Activated CD4-positive, alpha-beta T cell treated with anti-CD3 and anti-CD28 coated beads, Interleukin-2, amount 50 U/mL, for 24 hours (primary cell): ENCODE data around the gene MYO1A.
"Not testable (repeated sequence)": the region's sequence is repeated elsewhere in the genome, so short reads cannot be mapped to it uniquely, and the experiment has no call there.

Source experiments
- DNase-seq, 2 donors: peaks; one replicate each; pipeline ENCODE4 v3.0.0-alpha.2; 2020; ENCODE audit warnings: low read depth in 1 of 2, low spot score in 1 of 2

Gene MYO1A

DNA sequence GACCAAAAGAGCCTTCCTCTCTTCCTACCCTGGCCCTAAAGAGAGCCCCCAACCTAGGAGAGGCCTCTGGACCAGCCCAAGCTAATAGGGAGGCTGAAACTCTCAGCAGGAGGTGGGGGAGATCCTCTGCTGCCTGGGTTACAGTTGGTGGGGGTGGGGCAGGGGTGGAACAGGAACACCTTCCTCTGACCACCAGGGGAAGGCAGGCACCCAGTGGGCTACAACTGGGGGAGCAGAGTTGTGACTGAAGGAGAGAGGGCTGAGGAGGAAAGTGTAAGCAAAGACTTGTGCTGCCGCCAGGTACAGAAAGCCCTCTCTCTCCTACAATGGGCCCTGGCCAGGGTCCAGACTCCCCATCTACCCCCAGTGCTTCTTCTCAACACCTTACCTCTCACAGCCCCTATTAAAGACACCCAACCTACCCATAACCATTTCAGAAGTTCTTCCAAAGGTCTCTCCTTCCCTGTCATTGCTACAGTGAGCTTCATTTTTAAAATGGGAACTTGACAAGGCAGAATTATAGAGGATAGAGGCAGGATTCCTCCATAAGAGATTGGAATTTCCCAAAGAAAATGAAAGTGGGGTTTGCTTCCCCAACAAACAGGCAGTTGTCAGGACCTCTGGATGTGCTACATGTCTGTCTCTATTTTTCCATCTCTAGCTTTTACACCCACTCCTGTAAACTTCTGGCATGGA is 1.4 kb downstream of the MYO1A start:
- no peak for DNase-seq

DNA sequence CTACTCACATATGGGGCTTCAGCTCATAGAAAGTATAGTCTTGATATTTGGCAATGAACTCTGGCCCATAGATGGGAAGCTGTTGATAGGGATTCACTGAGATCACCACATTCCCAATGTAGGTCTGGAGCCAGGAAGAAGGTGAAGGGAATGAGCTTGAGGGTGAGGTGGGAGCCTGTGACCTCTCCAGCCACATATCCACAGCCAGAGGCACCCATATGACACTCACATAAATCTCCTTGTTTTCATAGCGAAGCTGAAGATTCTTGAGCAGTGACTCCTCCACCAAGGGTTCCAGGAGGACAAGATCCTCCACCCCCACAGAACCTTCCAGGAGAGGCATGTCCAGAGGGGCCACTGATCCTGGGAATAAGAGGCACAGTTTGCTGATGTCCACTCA is 1.9 kb downstream of the MYO1A start:
- no peak for DNase-seq

DNA sequence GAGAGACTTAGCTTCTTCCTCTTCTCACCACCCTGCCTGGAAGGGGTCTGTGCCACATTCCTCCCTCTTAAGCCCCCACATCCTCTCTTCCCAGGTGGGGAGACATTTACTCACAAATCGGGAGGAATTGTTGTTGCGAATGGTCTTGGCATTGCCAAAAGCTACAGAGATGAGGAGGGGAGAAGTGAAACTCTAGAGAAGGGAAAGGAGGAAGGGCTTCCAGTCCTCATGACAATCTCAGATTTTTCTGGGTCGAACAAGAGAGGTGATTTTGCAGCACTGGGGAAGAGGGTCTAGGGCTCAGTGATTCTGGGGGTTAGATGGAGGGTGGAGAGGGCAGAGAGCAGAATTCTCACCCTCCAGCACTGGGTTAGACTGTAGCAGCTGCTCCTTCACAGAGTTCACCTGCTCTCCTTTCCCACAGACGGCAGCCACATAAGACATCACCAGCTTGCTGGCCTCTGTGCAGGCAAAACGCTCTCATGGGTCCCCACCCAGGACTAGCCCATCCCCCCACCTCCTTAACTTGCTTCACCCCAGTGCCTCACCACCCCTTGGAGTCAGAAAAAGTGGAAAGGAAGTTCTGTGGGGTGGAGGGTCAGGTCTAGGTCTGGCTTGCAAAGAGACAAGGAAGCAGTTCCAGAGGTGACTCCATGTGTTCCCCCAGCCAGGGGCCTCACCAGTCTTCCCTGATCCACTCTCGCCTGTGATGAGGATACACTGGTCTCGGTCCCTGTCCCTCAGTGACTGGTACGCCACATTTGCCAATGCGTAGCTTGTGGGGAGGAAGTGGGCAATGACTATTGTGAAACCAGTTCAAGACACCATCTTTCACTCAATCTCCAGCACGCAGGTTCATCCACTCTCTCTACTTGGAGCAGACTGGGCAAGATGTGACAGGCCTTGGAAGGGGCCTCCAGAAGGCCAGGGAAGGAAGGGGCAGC is 2.7 kb downstream of the MYO1A start:
- DNase-seq, result no peak

DNA sequence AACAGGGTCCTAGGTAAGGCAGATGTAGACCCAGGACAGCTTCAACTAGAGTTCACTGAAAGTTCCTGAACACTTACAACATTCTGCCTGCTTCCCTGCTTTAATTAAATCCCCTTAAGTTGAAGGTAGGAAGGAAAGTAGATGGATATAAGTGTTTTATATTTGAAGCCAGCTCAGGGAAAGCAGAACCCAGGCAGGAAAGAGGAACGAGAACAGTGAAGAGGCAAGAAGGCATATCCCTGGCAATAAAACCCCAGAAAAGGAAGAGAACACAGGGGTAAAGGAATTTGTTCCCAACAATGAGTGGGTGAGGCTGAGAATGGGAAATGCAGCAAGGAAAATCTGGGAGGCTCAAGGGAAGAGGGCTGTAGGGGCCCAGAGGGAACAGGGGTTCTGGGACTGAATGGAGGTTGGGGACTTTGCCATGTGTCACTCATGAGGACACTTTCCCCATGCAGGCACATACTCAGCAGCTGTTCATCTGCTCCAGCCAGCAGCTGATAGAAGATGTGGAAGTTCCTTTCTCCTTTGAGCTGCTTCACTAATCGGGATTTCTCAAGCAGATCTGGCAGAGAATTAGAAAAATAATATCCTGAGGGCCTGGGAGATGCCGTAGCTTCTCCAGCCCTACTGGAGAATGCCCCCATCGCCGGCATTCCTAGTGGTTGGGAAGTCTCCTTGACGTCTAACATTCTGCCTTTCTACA is 3.7 kb downstream of the MYO1A start:
- DNase-seq, result no peak

DNA sequence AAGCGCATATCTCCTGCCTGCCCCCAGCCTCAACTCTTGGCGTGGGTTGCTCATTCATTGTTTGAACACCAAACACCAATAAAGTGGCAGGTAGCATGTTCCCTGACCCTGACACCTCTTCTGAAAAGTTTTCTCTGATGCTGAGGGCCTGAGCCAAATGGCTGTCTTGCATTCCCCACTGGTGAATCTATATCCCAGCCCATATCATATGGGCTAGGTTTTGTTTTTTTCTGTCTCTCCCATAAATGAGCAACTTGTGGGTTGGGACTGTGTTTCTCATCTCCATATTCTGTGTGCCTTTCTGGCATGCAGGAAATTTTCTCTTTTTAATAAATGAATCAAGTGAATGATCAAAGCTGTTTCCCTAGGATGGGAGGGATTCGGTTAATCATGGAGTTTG is 5.0 kb downstream of the MYO1A start:
- no peak for DNase-seq

DNA sequence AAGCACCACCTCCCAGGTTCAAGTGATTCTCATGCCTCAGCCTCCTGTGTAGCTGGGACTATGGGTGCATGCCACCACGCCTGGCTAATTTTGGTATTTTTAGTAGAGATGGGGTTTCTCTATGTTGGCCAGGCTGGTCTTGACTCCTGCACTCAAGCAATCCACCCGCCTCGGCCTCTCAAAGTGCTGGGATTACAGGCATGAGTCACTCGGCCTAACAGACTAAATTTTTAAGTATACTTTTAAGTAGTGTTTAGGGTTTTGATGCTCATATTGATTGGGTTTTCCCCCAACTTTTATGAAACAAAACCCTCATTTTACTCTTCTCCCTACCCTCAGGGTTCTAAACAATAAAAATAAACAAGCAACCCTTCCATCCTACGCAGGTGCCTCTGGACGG is 5.5 kb downstream of the MYO1A start:
- DNase-seq, result no peak

DNA sequence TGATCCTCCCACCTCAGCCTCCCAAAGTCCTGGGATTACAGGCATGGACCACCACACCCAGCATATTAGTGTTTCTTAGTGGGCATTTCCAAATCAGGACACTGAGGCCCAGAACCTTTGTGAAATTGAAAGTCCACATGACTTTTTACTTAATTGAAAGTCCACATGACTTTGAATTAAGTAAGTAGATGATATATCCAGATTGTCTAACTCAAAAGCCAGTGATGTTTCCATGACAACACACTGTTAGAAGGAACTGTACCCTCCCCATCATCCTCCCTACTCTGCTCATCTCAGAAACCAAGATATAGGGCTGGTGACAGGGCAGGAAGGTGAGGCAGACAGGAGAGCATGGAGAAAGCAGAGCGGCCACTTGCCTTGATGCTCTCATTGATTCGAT is 7.2 kb downstream of the MYO1A start:
- no peak for DNase-seq

DNA sequence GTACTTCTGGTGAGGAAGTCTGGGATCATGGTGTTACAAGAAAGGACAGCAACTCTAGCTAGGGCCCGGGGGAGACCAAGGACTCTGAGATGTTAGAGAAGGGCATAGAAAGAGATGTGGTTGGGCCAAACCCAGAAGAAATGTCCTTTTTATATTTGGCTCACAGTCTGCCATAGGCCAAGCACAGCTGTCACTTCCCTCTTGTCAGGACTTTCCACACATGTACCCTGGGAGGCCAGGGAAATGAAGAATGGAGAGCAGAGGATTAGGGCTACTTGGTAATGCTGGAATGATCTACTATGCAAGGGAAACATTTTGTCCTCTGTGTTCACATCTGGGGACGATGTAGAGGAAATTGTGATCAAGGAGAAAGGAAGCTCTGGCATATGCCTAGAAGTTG is 9.2 kb downstream of the MYO1A start:
- DNase-seq, result no peak

DNA sequence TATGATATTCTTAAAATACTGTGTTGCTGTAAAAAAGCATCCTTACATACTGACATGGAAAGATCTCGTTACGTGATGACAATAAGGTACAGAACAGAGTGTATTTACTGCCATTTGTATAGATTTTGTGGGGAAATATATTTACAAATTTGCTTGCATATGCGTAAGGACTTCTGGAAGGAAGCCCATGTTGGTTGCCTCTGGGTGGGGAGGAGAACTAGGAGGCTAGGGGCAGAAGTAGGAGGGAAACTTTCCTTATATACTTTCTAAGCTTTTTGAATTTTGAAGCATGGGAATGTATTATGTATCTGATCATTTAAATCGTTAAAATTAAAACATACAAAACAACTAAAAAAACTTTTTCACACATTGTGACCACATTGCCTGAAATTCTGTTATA is 9.7 kb downstream of the MYO1A start:
- no peak for DNase-seq

DNA sequence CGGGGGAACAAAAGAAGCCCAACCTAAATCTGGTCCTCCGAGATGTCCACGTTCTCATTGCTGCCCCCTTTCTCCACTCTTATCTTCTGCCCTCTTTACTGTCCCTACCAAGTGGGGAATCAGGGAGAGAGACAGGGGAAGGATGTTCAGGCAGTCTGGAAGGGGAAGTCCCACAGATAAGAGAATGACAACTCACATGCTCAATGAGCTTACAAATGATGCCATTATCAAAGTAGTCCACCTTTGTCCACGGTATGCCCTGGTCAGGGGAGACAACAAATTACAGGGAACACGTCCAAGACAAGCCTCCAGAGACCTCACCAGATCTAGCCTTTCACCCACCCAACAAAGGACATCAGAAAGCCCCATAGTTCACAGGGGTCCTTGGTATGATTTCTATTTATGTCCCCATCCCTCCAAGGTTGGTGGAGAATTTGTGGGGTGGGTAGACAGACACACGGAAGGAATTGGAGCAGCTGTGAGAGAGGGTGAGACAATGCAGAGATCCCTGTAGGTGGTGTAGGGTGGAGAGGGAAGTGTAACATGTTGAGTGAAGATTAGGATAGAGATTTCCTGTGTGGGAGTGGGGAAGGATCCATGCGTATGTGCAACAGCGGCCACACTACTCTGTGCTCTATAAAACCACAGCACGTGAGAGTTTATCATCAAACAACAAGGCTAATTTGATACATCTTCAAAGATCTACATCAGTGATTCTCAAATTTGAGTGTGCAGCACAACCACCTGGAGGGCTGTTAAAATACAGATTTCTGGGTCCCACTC is 10.7 kb downstream of the MYO1A start:
- DNase-seq, result no peak

DNA sequence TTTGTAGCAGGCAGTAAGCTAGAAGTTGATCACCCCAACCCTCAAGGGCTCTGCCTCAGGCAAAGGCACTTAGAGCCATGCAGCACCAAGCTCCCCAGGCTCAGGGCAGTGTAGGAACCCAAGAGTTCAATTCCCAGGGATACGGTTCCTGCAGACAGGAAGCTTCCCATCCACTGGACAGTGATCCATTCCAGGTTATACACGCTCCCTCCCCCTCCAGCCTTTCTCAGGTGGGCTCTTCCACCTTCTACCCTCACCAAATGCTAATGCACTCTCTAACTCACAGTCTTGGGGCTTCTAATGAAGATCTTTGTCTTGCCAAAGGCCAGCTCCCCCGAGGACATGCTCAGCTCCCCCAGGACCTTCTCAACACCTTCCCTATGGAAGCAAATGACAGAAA is 12.7 kb downstream of the MYO1A start:
- no peak for DNase-seq

DNA sequence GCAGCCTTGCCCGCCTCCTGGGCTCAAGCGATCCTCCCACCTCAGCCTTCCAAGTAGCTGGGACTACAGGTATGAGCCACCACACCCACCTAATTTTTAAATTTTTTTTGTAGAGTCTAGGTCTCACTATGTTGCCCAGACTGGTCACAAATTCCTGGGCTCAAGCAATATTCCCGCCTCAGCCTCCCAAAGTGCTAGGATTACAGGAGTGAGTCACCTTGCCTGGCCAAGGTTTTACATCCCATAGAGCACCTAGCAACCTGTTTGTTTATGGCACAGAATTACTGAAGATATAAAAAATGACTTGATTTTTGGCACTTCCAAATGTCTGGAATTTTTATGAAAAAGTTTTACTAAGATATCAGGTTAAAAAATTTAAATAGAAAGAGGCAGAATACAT is 16.5 kb downstream of the MYO1A start:
- DNase-seq, result no peak

DNA sequence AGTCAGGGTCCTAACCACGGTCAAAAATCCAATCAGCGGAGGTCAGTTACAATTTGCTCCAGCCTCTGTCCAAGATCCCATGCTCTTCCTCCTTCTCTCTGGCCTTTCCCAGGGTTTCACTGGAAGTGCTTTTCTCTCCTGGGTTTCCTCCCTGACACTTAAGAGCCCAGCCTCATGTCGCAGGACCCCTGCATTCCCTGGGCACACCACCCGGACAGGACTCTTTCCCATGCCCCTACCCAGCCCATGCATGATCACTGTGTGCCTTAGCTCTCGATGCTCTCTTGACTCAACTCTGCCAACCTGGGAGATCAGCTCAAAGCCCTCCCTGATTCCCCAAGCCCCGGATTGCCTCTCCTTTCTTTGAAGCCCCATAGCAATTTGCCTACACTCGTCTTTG is 18.1 kb downstream of the MYO1A start:
- no peak for DNase-seq

DNA sequence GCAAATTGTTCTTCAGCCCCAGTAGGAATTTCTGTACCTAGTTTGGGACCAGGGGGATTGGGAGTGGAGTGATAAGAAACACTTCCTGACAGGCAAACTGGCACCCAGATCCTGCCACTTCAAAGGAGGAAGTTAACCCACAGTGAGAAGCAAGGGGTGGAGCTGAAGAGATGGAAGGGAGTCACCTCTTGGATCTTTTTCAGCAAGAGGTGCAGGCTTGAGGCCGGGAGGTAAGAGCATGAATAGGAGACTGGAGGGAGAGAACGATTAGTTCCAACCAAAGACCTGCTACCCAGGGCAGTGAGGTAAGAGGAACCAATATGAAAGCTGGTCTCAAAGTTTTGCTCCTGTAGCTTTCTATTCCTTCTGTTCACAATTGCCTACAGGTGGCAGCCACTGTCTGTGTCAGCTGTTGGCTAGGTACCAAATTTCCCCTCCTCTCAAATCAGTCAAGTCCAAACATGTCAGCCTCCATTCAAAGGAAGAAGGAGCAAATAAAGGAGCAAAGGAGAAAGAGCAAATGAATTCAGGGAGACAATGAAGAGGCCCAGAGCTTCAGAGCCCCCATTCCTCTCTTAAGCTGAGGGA is 18.7 kb downstream of the MYO1A start:
- no peak for DNase-seq

DNA sequence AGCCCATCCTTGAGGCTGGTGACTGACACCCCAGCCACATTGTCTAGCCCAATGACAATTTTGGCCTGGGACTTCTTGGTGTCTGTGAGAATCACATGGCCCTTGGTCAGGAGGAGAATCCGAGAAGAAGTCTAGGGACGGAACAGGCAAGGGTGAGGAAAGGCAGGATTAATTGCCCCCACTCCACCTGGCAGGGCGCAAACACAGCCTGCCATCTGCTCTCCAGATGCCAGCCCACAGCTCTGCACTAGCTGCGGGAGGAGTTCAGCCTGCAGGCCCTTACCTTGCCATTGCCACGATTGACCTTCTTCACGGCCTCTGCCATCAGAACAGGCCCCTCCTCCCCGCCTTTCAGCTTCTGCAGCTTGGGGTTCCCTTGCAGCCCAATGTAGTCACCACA is 20.5 kb downstream of the MYO1A start:
- DNase-seq, result no peak

DNA sequence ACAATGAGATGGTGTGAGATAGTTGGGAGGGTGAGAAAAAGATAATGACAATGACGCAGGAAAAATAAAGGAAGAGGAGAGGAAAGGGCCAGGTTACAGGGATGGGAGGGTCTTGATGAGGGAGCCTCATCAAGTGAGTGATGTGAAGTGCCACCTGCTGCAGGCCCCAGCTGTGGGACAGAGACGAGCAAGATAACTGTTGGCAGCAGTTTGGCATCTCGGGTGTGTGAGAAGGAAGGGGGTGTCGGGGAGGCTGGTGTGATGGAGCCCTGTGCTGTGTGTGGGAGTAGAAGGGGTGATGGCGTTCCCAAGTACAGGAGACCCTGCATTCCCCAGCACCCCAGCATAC is 22.1 kb downstream of the MYO1A start:
- DNase-seq, result no peak

DNA sequence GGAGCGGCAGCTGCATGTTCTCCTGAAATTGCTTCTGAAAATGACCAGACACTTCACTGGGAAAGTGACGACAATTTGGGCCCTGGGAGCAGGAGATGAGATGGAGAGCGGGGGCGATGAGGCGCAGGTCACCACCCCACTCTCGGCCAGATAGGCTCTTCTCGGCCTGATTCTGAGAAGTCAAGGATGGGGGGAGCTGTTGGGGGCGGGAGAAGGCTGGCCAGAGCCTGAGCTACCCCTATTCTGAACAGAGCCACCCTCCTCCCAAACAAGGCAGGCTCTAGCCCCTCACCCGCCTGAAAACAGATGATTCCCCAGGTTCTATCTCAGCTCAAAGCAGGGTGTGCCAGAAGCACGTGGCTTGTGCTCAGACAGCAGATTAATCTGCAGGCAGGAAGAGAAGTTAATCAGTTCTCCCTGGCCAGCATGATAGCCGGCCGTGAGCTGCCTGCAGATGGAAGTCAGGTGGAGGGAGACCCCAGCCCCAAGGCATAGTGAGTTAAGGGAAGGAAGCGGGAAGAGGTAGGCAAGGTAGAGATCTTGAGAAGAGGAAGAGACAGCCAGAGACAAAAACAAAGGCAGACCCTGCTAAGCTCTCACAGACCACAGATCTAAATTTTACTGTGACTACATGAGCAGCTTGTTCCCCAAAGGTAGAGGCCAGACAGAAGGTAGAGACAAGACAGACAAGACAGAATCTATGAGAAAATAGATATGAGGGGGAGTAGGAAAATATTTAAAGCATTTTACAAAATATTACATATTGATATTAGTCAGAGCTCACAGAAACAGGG is 22.7 kb downstream of the MYO1A start:
- DNase-seq, result no peak

DNA sequence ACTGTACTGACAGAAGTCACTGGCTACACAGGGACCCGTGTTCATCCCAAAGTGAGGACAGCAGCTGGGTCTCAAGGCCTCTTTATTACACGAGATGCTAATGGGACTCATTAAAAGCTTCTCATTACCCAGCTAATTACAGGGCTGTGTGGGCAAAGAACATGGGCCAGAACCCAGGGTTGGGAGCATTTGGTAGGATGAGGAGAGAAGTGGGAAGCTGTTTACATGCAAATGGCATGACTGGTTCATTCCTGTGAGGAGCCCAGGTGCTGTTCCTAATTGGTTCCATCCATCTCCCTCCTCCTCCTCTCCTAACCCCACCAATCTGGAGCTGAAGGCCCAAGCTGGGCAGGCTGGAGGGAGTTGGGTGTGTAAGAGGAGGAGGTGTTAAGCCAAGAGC is 24.7 kb downstream of the MYO1A start:
- DNase-seq, result no peak

DNA sequence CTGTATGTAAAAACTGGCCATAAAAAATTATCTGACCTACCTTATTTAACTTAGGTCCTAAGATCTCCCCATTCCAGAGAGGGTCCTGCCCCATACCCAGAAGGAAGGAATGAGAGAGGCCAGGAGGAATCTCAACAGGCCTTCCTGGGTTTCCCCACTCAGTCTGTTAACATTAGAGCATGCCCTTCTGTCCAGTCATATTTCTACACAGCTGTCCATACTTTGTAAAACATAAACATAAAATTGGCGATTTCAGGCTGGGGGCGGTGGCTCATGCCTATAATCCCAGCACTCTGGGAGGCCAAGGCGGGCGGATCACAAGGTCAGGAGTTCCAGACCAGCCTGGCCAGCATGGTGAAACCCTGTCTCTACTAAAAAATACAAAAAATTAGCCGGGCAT is 27.6 kb downstream of the MYO1A start:
- not testable (repeated sequence) for DNase-seq
